HepG2 (cell line): ENCODE measurements around the gene GNAS. TPM values are rescaled to one million over a fixed set of nuclear protein-coding genes. Genes with fewer than 3 reads are reported as not detected.

Experiments used
- ASH2L ChIP-seq: fragments of 300-600, 200-600 bp; sonication (generic); IDR thresholded peaks from 2 replicates; pipeline ENCODE4 v1.7.0; 2017; ENCODE audit warnings: low read depth, mild to moderate bottlenecking, moderate library complexity, mixed read lengths, low read length; ENCODE audit not compliant: insufficient read length
- HCFC1 ChIP-seq: fragments of 150-350 bp; IDR thresholded peaks from 2 replicates; pipeline ENCODE4 v1.6.1; 2014; ENCODE audit warnings: low read depth, low read length
- KLF12 ChIP-seq: sonication (generic); formaldehyde crosslinking; IDR thresholded peaks from 2 replicates; pipeline ENCODE4 v1.4.0; 2020; ENCODE audit warnings: missing genetic modification reagents, borderline replicate concordance
- MTA1 ChIP-seq: sonication (generic); formaldehyde crosslinking; IDR thresholded peaks from 2 replicates; pipeline ENCODE4 v1.4.0; 2020; ENCODE audit warnings: missing genetic modification reagents, mild to moderate bottlenecking, borderline replicate concordance
- MTERF4 ChIP-seq: sonication (generic); formaldehyde crosslinking; IDR thresholded peaks from 2 replicates; pipeline ENCODE4 v1.8.0; 2023; ENCODE audit warnings: mild to moderate bottlenecking, missing genetic modification reagents
- NBN ChIP-seq: fragments of 450-650 bp; conservative IDR thresholded peaks from 2 replicates; pipeline ENCODE4 v1.6.1; 2017
- PRDM15 ChIP-seq: sonication (generic); formaldehyde crosslinking; IDR thresholded peaks from 2 replicates; pipeline ENCODE4 v1.4.0; 2020; ENCODE audit warnings: missing genetic modification reagents
- RBAK ChIP-seq: sonication (generic); formaldehyde crosslinking; IDR thresholded peaks from 2 replicates; pipeline ENCODE4 v1.5.1; 2020; ENCODE audit warnings: mild to moderate bottlenecking, missing genetic modification reagents
- SKIL ChIP-seq: sonication (generic); formaldehyde crosslinking; IDR thresholded peaks from 2 replicates; pipeline ENCODE4 v1.8.0; 2022; ENCODE audit warnings: missing genetic modification reagents, mild to moderate bottlenecking, moderate library complexity, borderline replicate concordance
- SMAD9 ChIP-seq: sonication (generic); formaldehyde crosslinking; IDR thresholded peaks from 2 replicates; pipeline ENCODE4 v1.5.1; 2020; ENCODE audit warnings: mild to moderate bottlenecking, missing genetic modification reagents
- SMARCE1 ChIP-seq: fragments of 450-650 bp; IDR thresholded peaks from 2 replicates; pipeline ENCODE4 v1.6.1; 2017; ENCODE audit warnings: borderline replicate concordance
- SNAPC5 ChIP-seq: sonication (generic); formaldehyde crosslinking; IDR thresholded peaks from 2 replicates; pipeline ENCODE4 v1.8.1; 2023; ENCODE audit warnings: mild to moderate bottlenecking, missing genetic modification reagents, borderline replicate concordance
- STAG1 ChIP-seq: sonication (generic); formaldehyde crosslinking; IDR thresholded peaks from 2 replicates; pipeline ENCODE4 v1.4.0; 2020; ENCODE audit warnings: missing genetic modification reagents
- TFDP2 ChIP-seq: sonication (generic); formaldehyde crosslinking; IDR thresholded peaks from 2 replicates; pipeline ENCODE4 v1.4.0; 2020; ENCODE audit warnings: missing genetic modification reagents
- THAP9 ChIP-seq: sonication (generic); formaldehyde crosslinking; IDR thresholded peaks from 2 replicates; pipeline ENCODE4; 2020; ENCODE audit warnings: missing genetic modification reagents, mild to moderate bottlenecking, borderline replicate concordance
- ZNF124 ChIP-seq: sonication (generic); formaldehyde crosslinking; IDR thresholded peaks from 2 replicates; pipeline ENCODE4 v1.4.0; 2020; ENCODE audit warnings: missing genetic modification reagents
- ZNF263 ChIP-seq: sonication (generic); formaldehyde crosslinking; IDR thresholded peaks from 2 replicates; pipeline ENCODE4 v1.4.0; 2020; ENCODE audit warnings: missing genetic modification reagents
- ZNF546 ChIP-seq: sonication (generic); formaldehyde crosslinking; conservative IDR thresholded peaks from 2 replicates; pipeline ENCODE4 v1.8.1; 2023; ENCODE audit warnings: mild to moderate bottlenecking, missing genetic modification reagents
- polyA plus RNA-seq, 8 experiments: library from polyadenylated mRNA; depleted of rRNA in 3 of 8; stranded (reverse) in 7 of 8; unstranded in 1 of 8; fragments of >200 nt; fragmentation: Illumina TruSeq in 4 of 8; extraction: Trizol in 4 of 8; gene quantifications; 2 replicates each; pipeline versions ENCODE4 v1.2.1 to v1.2.3, GENCODE V29; 2011 to 2016; ENCODE audit warnings: low read depth in 4 of 8, missing spikeins in 1 of 8, mixed read lengths in 1 of 8; ENCODE audit not compliant: insufficient read depth in 1 of 8
- total RNA-seq, 5 experiments: library from RNA; depleted of rRNA; stranded (reverse); fragments of >200 nt; fragmentation: Illumina TruSeq; extraction: Trizol; gene quantifications; 2 replicates each; pipeline ENCODE4 v1.2.3, GENCODE V29; 2016; ENCODE audit warnings: low read depth in 1 of 5

The GNAS gene
- total and polyA plus RNA-seq, 2 of the 13 experiments (the other 11 are each of a cell fraction or from before 2014, with no cell fraction given), result 407 to 1,008 TPM

- no peak for TF ChIP-seq MTERF4
- TF ChIP-seq ZNF546 (CRISPR knock-in tag), result no peak
- no peak for TF ChIP-seq TFDP2
- TF ChIP-seq STAG1, result peak; percentile 97
- no peak for TF ChIP-seq PRDM15 (CRISPR knock-in tag)
- no peak for TF ChIP-seq KLF12 (CRISPR knock-in tag)
- no peak for TF ChIP-seq SKIL
- no peak for TF ChIP-seq ASH2L
- TF ChIP-seq SMAD9, result no peak
- no peak for TF ChIP-seq HCFC1
- TF ChIP-seq NBN, result no peak
- TF ChIP-seq MTA1 (CRISPR knock-in tag), result no peak
- peak; percentile 29; the same call in 1 of the 2 replicates for TF ChIP-seq ZNF263 (CRISPR knock-in tag)
- no peak for TF ChIP-seq ZNF124 (CRISPR knock-in tag)
- TF ChIP-seq THAP9 (CRISPR knock-in tag), result 0 out of 2 replicates have a peak, but pooled peaks have one; percentile 34
- no peak for TF ChIP-seq SMARCE1
- TF ChIP-seq SNAPC5 (CRISPR knock-in tag), result no peak
- no peak for TF ChIP-seq RBAK (CRISPR knock-in tag)
Measured at GRCh38 chr20:58870293-58871014, 17.9 kb downstream of the GNAS start (continued).
